ENCODE measurements around the gene FAM219B.
"Not testable (repeated sequence)": the region's sequence is repeated elsewhere in the genome, so short reads cannot be mapped to it uniquely, and the experiment has no call there.

FAM219B gene

GRCh38 chr15:74906450-74907162 is at the start of gene FAM219B:
Gene FAM219B, minus strand, starts transcription at chr15:74906851. Its CDS starts 51 bp downstream, at chr15:74906800.
- peak; percentile 89 for DNase-seq

- DNase-seq = peak; percentile 81
These were observed 49.4 kb upstream of the FAM219B start for GRCh38 chr15:74955796-74956647.

- DNase-seq = peak; percentile 17
These were observed 48.4 kb upstream of the FAM219B start for GRCh38 chr15:74955017-74955416.

GRCh38 chr15:74954515-74954914 is 47.9 kb upstream of the FAM219B start:
- peak; percentile 8 for DNase-seq

- DNase-seq = peak; percentile 60
These were observed 44.4 kb upstream of the FAM219B start for GRCh38 chr15:74951006-74951405.

- DNase-seq = peak; percentile 78
These were observed 43.6 kb upstream of the FAM219B start for GRCh38 chr15:74950078-74950908.

- peak; percentile 95 for DNase-seq
These were observed 31.1 kb upstream of the FAM219B start, which contains the start of gene COX5A for GRCh38 chr15:74937590-74938371. Gene COX5A, minus strand, starts transcription at chr15:74938073. Its CDS starts 59 bp downstream, at chr15:74938014.

GRCh38 chr15:74937272-74937589 is 30.6 kb upstream of the FAM219B start:
- DNase-seq = peak; percentile 61

- DNase-seq = peak; percentile 36
These were observed 28.5 kb upstream of the FAM219B start for GRCh38 chr15:74935193-74935592.

GRCh38 chr15:74933573-74933972 is 26.9 kb upstream of the FAM219B start:
- DNase-seq = no peak

GRCh38 chr15:74928771-74929198 is 22.1 kb upstream of the FAM219B start:
- no peak for DNase-seq

- DNase-seq = no peak
These were observed 17.9 kb upstream of the FAM219B start for GRCh38 chr15:74924525-74924924.

GRCh38 chr15:74920456-74920855 is 13.8 kb upstream of the FAM219B start:
- DNase-seq = no peak

- no peak for DNase-seq
These were observed 11.0 kb upstream of the FAM219B start for GRCh38 chr15:74917676-74918075.

- not testable (repeated sequence) for DNase-seq
These were observed 7.1 kb upstream of the FAM219B start for GRCh38 chr15:74913799-74914198.

GRCh38 chr15:74913041-74913440 is 6.4 kb upstream of the FAM219B start:
- no peak for DNase-seq

- DNase-seq = no peak
These were observed 2.0 kb upstream of the FAM219B start for GRCh38 chr15:74908635-74909034.

- peak; percentile 44 for DNase-seq
These were observed 666 bp upstream of the FAM219B start for GRCh38 chr15:74907163-74907870.

- DNase-seq = peak; percentile 44
These were observed 593 bp downstream of the FAM219B start for GRCh38 chr15:74906067-74906449.

- DNase-seq = no peak
These were observed 2.4 kb downstream of the FAM219B start for GRCh38 chr15:74904190-74904805.

- DNase-seq = no peak
These were observed 3.0 kb downstream of the FAM219B start for GRCh38 chr15:74903676-74904075.
